Esophagus squamous epithelium (tissue), 5 donors: Measurements from ENCODE around the gene JPH3. TPM values are rescaled to one million over a fixed set of nuclear protein-coding genes. Genes with fewer than 3 reads are reported as not detected.

Source experiments
- DNase-seq: peaks from one replicate; lab custom pipeline; 2025; lab: John Stamatoyannopoulos, UW
- H3K27ac ChIP-seq, 4 donors: fragments of 200-600 bp; sonication (generic); one replicate each; pipeline ENCODE4 v1.5.1; 2016 to 2019; ENCODE audit warnings: mild to moderate bottlenecking in 1 of 4
- H3K27me3 ChIP-seq, 4 donors: fragments of 200-600 bp; sonication (generic); 1 replicate in 3 of 4; 2 replicates in 1 of 4; pipeline versions ENCODE4 v1.5.1 to v1.6.0; 2017 to 2021; ENCODE audit warnings: antibody characterized with exemption in 1 of 4
- H3K36me3 ChIP-seq, 3 donors: fragments of 200-600 bp; sonication (generic); one replicate each; pipeline ENCODE4 v1.5.1; 2016 to 2019
- H3K4me1 ChIP-seq, 3 donors: fragments of 200-600 bp; sonication (generic); one replicate each; pipeline ENCODE4 v1.5.1; 2017 to 2019
- H3K4me3 ChIP-seq, 4 donors: fragments of 200-600 bp; sonication (generic); 1 replicate in 3 of 4; 2 replicates in 1 of 4; pipeline ENCODE4 v1.5.1; 2016 to 2019; ENCODE audit warnings: mild to moderate bottlenecking in 2 of 4, moderate library complexity in 1 of 4
- H3K9me3 ChIP-seq, 3 donors: fragments of 200-600 bp; sonication (generic); one replicate each; pipeline ENCODE4 v1.5.1; 2016 to 2019
- CTCF ChIP-seq, 6 experiments: fragments of 450-650 bp in 4 of 6; fragments of 200-600 bp in 2 of 6; sonication (generic) in 2 of 6; IDR thresholded peaks; one replicate each; pipeline ENCODE4 v1.5.1; 2016 to 2019; ENCODE audit warnings: antibody characterized with exemption in 6 of 6, mild to moderate bottlenecking in 4 of 6, moderate library complexity in 4 of 6
- POLR2A ChIP-seq, 4 donors: fragments of 450-650 bp; IDR thresholded peaks; one replicate each; pipeline ENCODE4 v1.6.1; 2017; ENCODE audit warnings: antibody characterized with exemption in 4 of 4, mild to moderate bottlenecking in 4 of 4, moderate library complexity in 3 of 4
- WGBS, 2 donors: methylation state at CpG; one replicate each; pipeline ENCODE4 v1.1.5; 2018; 5-methylcytosine and 5-hydroxymethylcytosine counted together
- intact Hi-C: fragments of 100-400 bp; cut with DNase I; formaldehyde crosslinking; loops from one replicate; pipeline ENCODE4 v1.15.0; 2022
- total RNA-seq, 4 donors: library from RNA; depleted of rRNA; stranded (reverse); fragments of >200 nt; gene quantifications; one replicate each; pipeline ENCODE4 v1.1.0, GENCODE V29; 2016
- donor health status: DM: yes; HTN: yes; CAD: no.

JPH3 gene
- total RNA-seq, 4 donors from 2014 or later: 0.29 to 0.76 (median 0.45) TPM; not detected in 1

- H3K27me3 ChIP-seq: peaks cover 0 to 64% (median 0%) of the 10 kb centered on the region in 4 donors
- WGBS, 2 donors: 41 to 70% methylated on average over 4 to 10 of the region's 14 CpGs
- intact Hi-C loops: no loop called here
These were observed 54.0 kb downstream of the JPH3 start for GRCh38 chr16:87656328-87656727.

GRCh38 chr16:87657621-87658192 lies 55.4 kb downstream of the JPH3 start:
- Histone ChIP-seq H3K27ac (no peak overlapping the region), H3K4me3 (no peak overlapping the region), H3K9me3 (peaks cover 0 to 6% (median 0%) of the 10 kb centered on the region in 3 donors), H3K27me3 (peaks cover 0 to 68% (median 0%) of the 10 kb centered on the region in 4 donors), H3K36me3 (no peaks in the 10 kb centered on the region), H3K4me1 (no peaks in the 10 kb centered on the region)
- no peak for DNase-seq
- intact Hi-C loops: no loop called here
- no peak for TF ChIP-seq CTCF (IDR thresholded peaks at IDR 0.05)
- no peak for TF ChIP-seq POLR2A (IDR thresholded peaks at IDR 0.05)
- WGBS, 2 donors: 42 to 55% methylated on average over 4 of the region's 7 CpGs

More at GRCh38 chr16:87656328-87656727, 54.0 kb downstream of the JPH3 start:
- Histone ChIP-seq H3K4me1 (no peaks in the 10 kb centered on the region), H3K9me3 (peaks cover 0 to 6% (median 0%) of the 10 kb centered on the region in 3 donors), H3K27ac (no peak overlapping the region), H3K36me3 (no peaks in the 10 kb centered on the region), H3K4me3 (no peak overlapping the region)
- TF ChIP-seq CTCF (IDR thresholded peaks at IDR 0.05) (no peak), POLR2A (IDR thresholded peaks at IDR 0.05) (no peak)
- DNase-seq: no peak

GRCh38 chr16:87658564-87659225 lies 56.4 kb downstream of the JPH3 start:
- no peak for DNase-seq
- no peaks in the 10 kb centered on the region for H3K4me1 ChIP-seq
- H3K36me3 ChIP-seq: no peaks in the 10 kb centered on the region
- peaks cover 0 to 75% (median 0%) of the 10 kb centered on the region in 4 donors for H3K27me3 ChIP-seq
- intact Hi-C loops: no loop called here
- no peak overlapping the region for H3K27ac ChIP-seq
- TF ChIP-seq POLR2A (IDR thresholded peaks at IDR 0.05): no peak
- peaks cover 0 to 6% (median 0%) of the 10 kb centered on the region in 3 donors for H3K9me3 ChIP-seq
- 8 to 23% methylated on average over 2 to 7 of the region's 14 CpGs for WGBS, 2 donors
- H3K4me3 ChIP-seq: no peak overlapping the region

- 19 to 21% methylated on average over 8 to 11 of the region's 16 CpGs for WGBS, 2 donors
- H3K4me1 ChIP-seq: no peaks in the 10 kb centered on the region
- no peak overlapping the region for H3K27ac ChIP-seq
- DNase-seq: no peak
- intact Hi-C loops: no loop called here
- H3K9me3 ChIP-seq: peaks cover 0 to 6% (median 0%) of the 10 kb centered on the region in 3 donors
- no peaks in the 10 kb centered on the region for H3K36me3 ChIP-seq
- TF ChIP-seq POLR2A (IDR thresholded peaks at IDR 0.05) (no peak), CTCF (IDR thresholded peaks at IDR 0.05) (no peak)
- no peak overlapping the region for H3K4me3 ChIP-seq
- H3K27me3 ChIP-seq: peaks cover 0 to 87% (median 0%) of the 10 kb centered on the region in 4 donors
These were observed 59.3 kb downstream of the JPH3 start for GRCh38 chr16:87661561-87661960.

DNA sequence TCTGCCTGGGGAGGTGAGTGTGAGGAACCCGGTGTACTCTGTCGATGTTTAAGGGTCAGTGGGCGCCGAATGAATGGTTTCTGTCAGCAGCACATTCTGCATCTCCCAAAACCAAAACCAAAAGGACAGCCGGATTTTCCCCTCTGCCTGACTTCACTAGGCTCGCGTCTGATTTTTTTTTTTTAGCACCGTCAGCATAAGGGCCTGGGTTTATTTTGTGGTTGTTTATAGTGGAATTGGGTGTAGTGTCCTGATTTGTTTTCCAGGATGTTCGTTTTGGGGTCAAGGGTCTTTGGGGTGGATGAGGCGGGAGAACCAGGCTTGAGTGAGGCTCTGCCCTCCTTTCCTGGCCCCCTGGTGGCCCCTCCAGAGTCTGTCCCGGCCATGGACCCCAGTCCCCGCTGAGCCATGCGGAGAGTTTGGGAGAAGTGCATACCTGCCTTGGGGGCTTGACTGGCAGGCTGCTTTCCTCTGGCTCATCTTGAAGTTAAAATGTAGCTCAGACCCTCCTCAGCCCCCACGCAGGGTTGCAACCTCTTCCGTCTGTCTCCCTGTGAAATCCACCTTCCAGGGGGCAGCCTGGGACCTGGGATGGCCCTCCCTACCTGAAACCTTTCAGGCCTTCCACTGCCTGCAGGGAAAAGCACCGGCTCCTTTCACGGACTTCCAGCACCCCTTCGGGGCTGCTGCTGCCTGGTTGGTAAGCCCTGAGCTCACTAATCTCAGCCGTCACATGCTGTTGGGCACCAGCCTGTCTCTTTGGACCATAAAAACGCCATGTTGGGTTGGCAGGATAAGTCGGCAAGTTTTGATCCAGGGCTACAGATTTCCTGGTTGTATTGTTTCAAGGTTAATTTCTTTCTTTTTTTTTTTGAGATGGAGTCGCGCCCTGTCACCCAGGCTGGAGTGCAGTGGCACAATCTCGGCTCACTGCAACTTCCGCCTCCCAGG lies 60.2 kb downstream of the JPH3 start:
- no peaks in the 10 kb centered on the region for H3K36me3 ChIP-seq
- H3K27me3 ChIP-seq: peaks cover 0 to 84% (median 0%) of the 10 kb centered on the region in 4 donors
- no peak for DNase-seq
- intact Hi-C loops: no loop called here
- no peak overlapping the region for H3K27ac ChIP-seq
- no peaks in the 10 kb centered on the region for H3K4me1 ChIP-seq
- H3K4me3 ChIP-seq: no peak overlapping the region
- WGBS, 2 donors: 67 to 73% methylated on average over 18 to 24 of the region's 25 CpGs
- H3K9me3 ChIP-seq: peaks cover 0 to 6% (median 0%) of the 10 kb centered on the region in 3 donors
- TF ChIP-seq CTCF (IDR thresholded peaks at IDR 0.05) (no peak), POLR2A (IDR thresholded peaks at IDR 0.05) (no peak)
